HG03175 (cell line): Measurements from ENCODE around the gene OR8D1.
"Not testable (repeated sequence)": the region's sequence is repeated elsewhere in the genome, so short reads cannot be mapped to it uniquely, and the experiment has no call there.

Source experiments
- ATAC-seq: cut with Tn5 transposase; IDR thresholded peaks from one replicate; pipeline ENCODE4 v1.9.1; 2021; ENCODE audit warnings: mild to moderate bottlenecking, moderate library complexity; ENCODE audit not compliant: unreplicated experiment

Gene OR8D1

DNA sequence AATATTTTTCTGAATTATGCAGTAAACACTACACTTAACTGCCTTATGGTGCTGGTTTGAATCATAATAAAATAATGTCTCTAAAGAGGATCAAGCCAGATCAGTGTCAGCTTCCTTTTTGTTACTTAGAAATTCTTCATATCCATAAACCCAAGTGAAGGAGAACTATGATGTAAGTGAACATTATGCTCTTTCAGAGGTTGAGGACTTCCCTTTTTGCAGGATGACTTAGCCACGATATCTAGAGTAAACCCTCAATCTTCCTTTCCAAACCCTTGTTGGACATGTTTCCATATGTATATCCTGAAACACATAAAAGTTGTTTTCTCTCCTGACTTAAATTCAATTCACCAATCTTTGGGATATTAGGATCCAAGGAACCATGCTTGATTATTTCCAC is 19.1 kb downstream of the OR8D1 start:
- ATAC-seq = no peak

DNA sequence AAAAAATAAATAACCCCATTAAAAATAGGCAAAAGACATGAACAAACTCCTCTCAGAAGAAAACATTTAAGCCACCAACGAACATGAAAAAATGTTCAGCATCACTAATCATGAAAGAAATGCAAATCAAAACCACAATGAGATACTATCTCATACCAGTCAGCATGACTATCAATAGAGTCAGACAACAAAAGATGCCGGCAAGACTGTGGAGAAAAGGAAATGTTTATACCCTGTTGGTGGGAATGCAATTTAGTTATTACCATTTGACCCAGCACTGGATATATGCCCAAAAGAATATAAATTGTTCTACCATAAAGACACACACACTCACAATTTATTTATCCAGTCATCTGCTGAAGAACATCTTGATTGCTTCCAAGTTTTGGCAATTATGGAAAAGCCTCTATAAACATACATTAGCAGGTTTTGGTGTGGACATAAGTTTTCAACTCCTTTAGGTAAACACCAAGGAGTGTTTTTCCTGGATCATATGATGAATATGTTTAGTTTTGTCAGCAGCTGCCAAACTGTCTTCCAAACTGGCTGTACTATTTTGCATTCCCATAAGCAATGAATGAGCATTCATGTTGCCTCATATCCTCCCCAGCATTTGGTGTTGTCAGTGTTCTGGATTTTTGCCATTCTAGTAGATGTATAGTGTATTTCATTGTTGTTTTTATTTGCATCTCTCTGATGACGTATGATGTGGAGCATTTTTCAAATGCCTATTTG is 28.0 kb downstream of the OR8D1 start:
- ATAC-seq = no peak

DNA sequence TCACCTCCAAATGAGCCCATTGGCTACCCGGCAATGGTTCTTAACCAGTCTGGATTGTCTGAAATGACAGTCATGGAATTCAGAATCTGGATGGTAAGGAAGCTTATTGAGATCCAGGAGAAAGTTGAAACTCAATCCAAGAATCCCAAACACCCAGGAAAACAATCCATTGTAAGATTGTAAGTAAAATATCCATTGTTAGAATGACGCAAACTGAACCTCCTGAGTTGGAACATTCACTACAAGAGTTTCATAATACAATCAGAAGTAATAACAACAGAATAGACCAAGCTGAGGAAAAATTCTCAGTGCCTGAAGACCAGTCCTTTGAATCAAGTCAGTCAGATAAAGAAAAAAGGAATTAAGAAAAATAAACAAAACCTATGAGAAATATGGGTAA is 35.5 kb downstream of the OR8D1 start:
- ATAC-seq = no peak

DNA sequence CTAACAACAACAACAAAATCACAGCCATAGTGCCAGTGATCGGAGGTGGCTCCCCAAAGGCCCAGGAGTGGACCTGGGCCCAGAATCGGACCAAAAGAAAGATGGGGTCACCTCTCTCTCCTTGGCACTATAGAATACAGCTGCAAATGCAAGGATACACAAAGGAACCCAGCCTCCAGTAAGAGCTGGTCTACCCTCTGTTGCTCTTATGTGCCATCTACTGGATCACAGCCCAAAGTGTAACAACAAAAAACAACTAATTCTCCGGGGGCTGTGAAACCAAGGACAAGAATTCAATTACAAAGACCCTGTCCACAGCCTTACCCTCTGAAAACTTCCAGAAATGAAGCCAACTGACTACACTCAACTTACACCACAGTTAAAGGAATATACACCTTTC is 35.9 kb downstream of the OR8D1 start:
- ATAC-seq = no peak

DNA sequence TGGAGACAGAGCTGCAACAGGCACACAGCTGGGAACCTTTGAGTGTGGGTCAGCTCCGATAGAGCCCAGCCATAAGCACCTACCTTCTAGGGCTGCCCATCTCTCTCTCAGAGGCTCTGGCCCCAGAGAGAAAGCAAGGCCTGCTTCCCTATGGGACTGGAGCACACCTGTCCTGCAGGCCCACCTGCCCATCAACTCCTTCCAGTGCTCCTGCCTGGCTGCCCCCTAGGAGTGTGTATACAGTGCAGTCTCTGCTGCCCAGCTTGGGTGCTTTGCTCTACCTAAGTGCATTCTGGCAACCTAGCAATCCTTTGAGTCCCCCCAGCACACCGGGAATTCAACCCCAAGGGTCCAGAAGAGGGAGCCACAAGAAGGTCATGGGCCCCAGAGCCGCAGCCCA is 36.5 kb downstream of the OR8D1 start:
- no peak for ATAC-seq

DNA sequence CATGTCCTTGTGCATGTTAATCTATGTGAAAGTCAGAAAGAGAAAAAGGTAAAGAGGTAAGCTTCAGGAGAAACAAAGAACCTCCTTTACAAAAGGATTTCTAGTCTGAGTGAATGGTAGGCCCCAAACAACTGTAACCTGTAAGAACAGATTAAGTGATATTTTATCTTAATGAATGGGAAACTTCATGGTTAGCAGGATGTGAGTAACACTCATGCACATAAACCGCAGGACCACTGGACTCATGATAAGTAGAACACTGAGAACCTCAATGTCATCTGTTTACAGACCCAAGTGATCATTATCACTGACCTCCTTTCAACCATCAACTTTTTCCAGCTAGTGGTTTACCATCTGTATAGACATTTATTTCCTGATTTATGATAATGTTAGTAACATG is 37.7 kb downstream of the OR8D1 start:
- ATAC-seq = no peak

DNA sequence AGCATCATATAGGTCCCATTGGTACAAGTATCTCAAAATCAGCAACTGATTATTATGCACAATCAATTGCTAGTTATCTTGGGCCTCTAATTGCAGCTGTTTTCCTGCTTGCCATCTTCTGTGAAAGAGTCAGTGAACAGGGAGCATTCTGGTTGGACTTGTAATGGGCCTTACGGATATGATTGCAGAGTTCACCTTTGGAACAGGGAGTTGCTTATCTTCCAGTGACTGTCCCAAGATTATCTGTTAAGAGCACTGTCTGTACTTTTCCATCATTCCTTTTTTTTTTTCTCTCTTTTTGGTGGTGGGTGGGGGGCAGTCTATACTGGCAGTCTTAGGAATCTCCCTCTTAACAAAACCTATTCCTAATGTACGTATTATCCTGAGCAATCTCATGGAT is 39.7 kb downstream of the OR8D1 start:
- ATAC-seq = no peak

DNA sequence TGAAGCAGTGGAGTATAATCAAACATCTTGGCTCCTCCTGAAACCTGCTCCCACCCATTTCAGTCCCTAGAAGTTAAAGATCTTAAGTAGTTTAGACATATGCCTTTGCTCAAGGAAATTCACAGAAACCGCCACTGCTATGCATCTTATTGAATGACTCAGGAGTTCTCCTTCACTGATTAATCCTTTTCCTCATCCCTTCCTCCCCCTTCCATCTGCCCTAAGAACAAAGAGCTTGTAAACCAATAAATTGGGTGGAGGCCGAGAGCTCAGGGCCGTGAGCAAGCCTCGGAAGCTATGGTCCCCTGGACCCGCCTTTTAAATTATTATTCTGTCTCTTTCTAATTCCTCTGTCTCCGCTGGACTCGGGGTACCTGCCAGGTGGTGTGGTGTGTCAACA is 42.9 kb downstream of the OR8D1 start:
- not testable (repeated sequence) for ATAC-seq

DNA sequence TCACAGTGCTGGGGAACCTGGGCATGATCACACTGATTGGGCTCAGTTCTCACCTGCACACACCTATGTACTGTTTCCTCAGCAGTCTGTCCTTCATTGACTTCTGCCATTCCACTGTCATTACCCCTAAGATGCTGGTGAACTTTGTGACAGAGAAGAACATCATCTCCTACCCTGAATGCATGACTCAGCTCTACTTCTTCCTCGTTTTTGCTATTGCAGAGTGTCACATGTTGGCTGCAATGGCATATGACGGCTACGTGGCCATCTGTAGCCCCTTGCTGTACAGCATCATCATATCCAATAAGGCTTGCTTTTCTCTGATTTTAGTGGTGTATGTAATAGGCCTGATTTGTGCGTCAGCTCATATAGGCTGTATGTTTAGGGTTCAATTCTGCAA is 48.7 kb downstream of the OR8D1 start:
- ATAC-seq = not testable (repeated sequence)

DNA sequence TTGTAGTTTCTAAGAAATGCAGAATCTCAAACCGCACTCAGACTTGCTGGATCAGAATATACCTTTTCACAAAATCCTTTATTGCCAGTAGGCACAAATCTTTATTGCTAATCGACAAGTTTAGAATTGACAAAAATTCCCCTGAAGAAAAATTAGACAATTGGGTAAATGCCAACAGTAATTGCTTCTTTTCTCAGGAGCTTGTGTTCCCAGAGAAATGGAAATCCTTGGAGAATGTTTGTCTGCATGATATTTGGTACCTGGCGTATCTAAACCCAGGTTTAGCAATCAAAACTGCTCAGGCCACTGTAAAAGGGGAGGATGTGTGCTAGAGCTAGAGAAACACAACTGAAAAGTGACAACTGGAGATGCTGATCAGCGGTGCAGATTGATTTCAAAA is 57.7 kb downstream of the OR8D1 start, which contains the start of gene OR8G5:
Gene OR8G5, plus strand, starts transcription at position 301 of the 400 bp plus-strand sequence. CDS start 8,556 bp downstream, outside the sequence.
- no peak for ATAC-seq
